Keratinocyte (primary cell): ENCODE results near the gene ALDH3A2. TPM values are rescaled to one million over a fixed set of nuclear protein-coding genes. Genes with fewer than 3 reads are reported as not detected.

ENCODE experiments used
- DNase-seq: peaks from one replicate; pipeline ENCODE4 v3.0.0-alpha.2; 2011; ENCODE audit warnings: low read depth, missing footprints, low spot score
- FAIRE-seq: peaks from 2 replicates; lab custom pipeline; 2011; peaks lifted over from hg19 to GRCh38; lab: Jason Lieb, UNC
- H2AFZ ChIP-seq: 2 replicates; pipeline ENCODE4 v1.6.0; 2012; ENCODE audit warnings: low read length, control low read depth, inconsistent platforms; ENCODE audit not compliant: control insufficient read depth
- H3K27ac ChIP-seq: 2 replicates; pipeline ENCODE4 v1.5.1; 2011; ENCODE audit warnings: low read length; ENCODE audit not compliant: control insufficient read depth, insufficient read depth
- H3K27me3 ChIP-seq: 3 replicates; pipeline ENCODE4 v1.6.0; 2011; ENCODE audit warnings: low read length; ENCODE audit not compliant: control insufficient read depth, insufficient read depth; ENCODE audit errors: extremely low read depth
- H3K36me3 ChIP-seq, 2 experiments: 2 replicates in 1 of 2; 3 replicates in 1 of 2; pipeline ENCODE4 v1.5.1; 2011; ENCODE audit warnings: low read length in 2 of 2, mild to moderate bottlenecking in 1 of 2; ENCODE audit not compliant: control insufficient read depth in 2 of 2, insufficient read depth in 2 of 2; ENCODE audit errors: extremely low read depth in 1 of 2
- H3K4me1 ChIP-seq: 3 replicates; pipeline ENCODE4 v1.5.1; 2011; ENCODE audit warnings: low read length; ENCODE audit not compliant: control insufficient read depth, insufficient read depth; ENCODE audit errors: extremely low read depth
- H3K4me2 ChIP-seq: 3 replicates; pipeline ENCODE4 v1.6.0; 2011; ENCODE audit warnings: low read depth, low read length; ENCODE audit not compliant: control insufficient read depth, insufficient read depth; ENCODE audit errors: extremely low read depth
- H3K4me3 ChIP-seq, 3 experiments: fragments of 200-600 bp in 1 of 3; sonication (generic) in 1 of 3; 2 replicates in 2 of 3; 3 replicates in 1 of 3; pipeline ENCODE4 v1.5.1; 2011 to 2016; ENCODE audit warnings: low read length in 3 of 3, mild to moderate bottlenecking in 3 of 3, control low read depth in 2 of 3, inconsistent platforms in 1 of 3, low read depth in 1 of 3, mixed read lengths in 1 of 3, mixed run types in 1 of 3, moderate library complexity in 1 of 3; ENCODE audit not compliant: control insufficient read depth in 2 of 3, insufficient read depth in 2 of 3; ENCODE audit errors: extremely low read depth in 1 of 3
- H3K79me2 ChIP-seq: 2 replicates; pipeline ENCODE4 v1.6.0; 2012; ENCODE audit warnings: low read length; ENCODE audit not compliant: control insufficient read depth, insufficient read depth
- H3K9ac ChIP-seq: 3 replicates; pipeline ENCODE4 v1.6.0; 2011; ENCODE audit warnings: low read length; ENCODE audit not compliant: control insufficient read depth, insufficient read depth; ENCODE audit errors: extremely low read depth
- H3K9me1 ChIP-seq: 3 replicates; pipeline ENCODE4 v1.6.0; 2011; ENCODE audit warnings: low read length; ENCODE audit not compliant: control insufficient read depth, insufficient read depth; ENCODE audit errors: extremely low read depth
- H3K9me3 ChIP-seq: 2 replicates; pipeline ENCODE4 v1.5.1; 2012; ENCODE audit warnings: low read depth, low read length; ENCODE audit not compliant: control insufficient read depth
- H4K20me1 ChIP-seq: 3 replicates; pipeline ENCODE4 v1.6.0; 2011; ENCODE audit warnings: low read length; ENCODE audit not compliant: control insufficient read depth, insufficient read depth; ENCODE audit errors: extremely low read depth
- CTCF ChIP-seq, 3 experiments: IDR thresholded peaks in 1 of 3; conservative IDR thresholded peaks in 1 of 3; optimal IDR thresholded peaks in 1 of 3; 2 replicates in 2 of 3; 3 replicates in 1 of 3; pipeline versions ENCODE3 to v1.5.1; 2011; ENCODE audit warnings: low read length in 3 of 3, mild to moderate bottlenecking in 3 of 3, moderate library complexity in 2 of 3, control low read depth in 1 of 3, inconsistent platforms in 1 of 3; ENCODE audit not compliant: insufficient read depth in 2 of 3; ENCODE audit errors: extremely low read depth in 1 of 3
- EZH2 ChIP-seq: IDR thresholded peaks from one replicate; pipeline ENCODE4 v1.6.1; 2012; ENCODE audit warnings: inconsistent platforms, mild to moderate bottlenecking, low read length, moderate library complexity
- dilution Hi-C: fragments of 300-500 bp; cut with MboI; formaldehyde crosslinking; loops from one replicate; pipeline ENCODE4 v1.7.0; 2020; ENCODE audit warnings: low sequenced_read_pairs; ENCODE audit not compliant: extremely low pct_ligation_motif_present
- polyA plus RNA-seq, 5 experiments: library from polyadenylated mRNA; depleted of rRNA in 3 of 5; stranded (reverse) in 3 of 5; stranded (forward) in 1 of 5; unstranded in 1 of 5; fragments of >200 nt; gene quantifications; 1 replicate in 1 of 5; 2 replicates in 3 of 5; 3 replicates in 1 of 5; pipeline versions ENCODE4 v1.2.1 to v1.2.3, GENCODE V29; 2011 to 2012; ENCODE audit warnings: missing spikeins in 2 of 5, low read depth in 1 of 5, low replicate concordance in 1 of 5

The ALDH3A2 gene
- polyA plus RNA-seq, 1 donor (not counting 4 experiments of a cell fraction or from before 2014, with no cell fraction given): 77.6 TPM

GRCh38 chr17:19708431-19709175 lies 60.1 kb downstream of the ALDH3A2 start:
- DNase-seq: no peak
- Histone ChIP-seq H3K9ac (no peak overlapping the region), H4K20me1 (no peaks in the 10 kb centered on the region), H3K4me2 (no peak overlapping the region), H3K9me1 (no peaks in the 10 kb centered on the region), H3K4me3 (no peak overlapping the region), H2AFZ (no peak overlapping the region), H3K9me3 (no peaks in the 10 kb centered on the region), H3K4me1 (peaks cover 14% of the 10 kb centered on the region), H3K79me2 (no peaks in the 10 kb centered on the region), H3K27ac (no peak overlapping the region), H3K36me3 (no peaks in the 10 kb centered on the region), H3K27me3 (no peaks in the 10 kb centered on the region)
- no peak for FAIRE-seq
- TF ChIP-seq EZH2 (no peak), CTCF (optimal IDR thresholded peaks at IDR 0.05 in 1 of 3, IDR thresholded peaks at IDR 0.05 in 1 of 3, conservative IDR thresholded peaks at IDR 0.05 in 1 of 3; ENCODE audit: extremely low read depth in 1 of 3, insufficient read depth in 2 of 3, low read length in 3 of 3) (no peak)
- dilution Hi-C loops: no loop called here

GRCh38 chr17:19709841-19710240 lies 61.3 kb downstream of the ALDH3A2 start:
- no peaks in the 10 kb centered on the region for H3K9me1 ChIP-seq
- H3K27me3 ChIP-seq: no peaks in the 10 kb centered on the region
- no peak overlapping the region for H3K4me3 ChIP-seq
- dilution Hi-C loops: no loop called here
- DNase-seq (no peak), FAIRE-seq (no peak)
- peaks cover 14% of the 10 kb centered on the region for H3K4me1 ChIP-seq
- no peak overlapping the region for H2AFZ ChIP-seq
- no peaks in the 10 kb centered on the region for H4K20me1 ChIP-seq
- H3K4me2 ChIP-seq: no peak overlapping the region
- no peaks in the 10 kb centered on the region for H3K36me3 ChIP-seq
- H3K9ac ChIP-seq: no peak overlapping the region
- no peaks in the 10 kb centered on the region for H3K9me3 ChIP-seq
- H3K79me2 ChIP-seq: no peaks in the 10 kb centered on the region
- no peak overlapping the region for H3K27ac ChIP-seq
- TF ChIP-seq CTCF (optimal IDR thresholded peaks at IDR 0.05 in 1 of 3, IDR thresholded peaks at IDR 0.05 in 1 of 3, conservative IDR thresholded peaks at IDR 0.05 in 1 of 3; ENCODE audit: extremely low read depth in 1 of 3, insufficient read depth in 2 of 3, low read length in 3 of 3) (no peak), EZH2 (no peak)
